GM12878 (cell line): ENCODE results near the gene LPIN3. TPM values are rescaled to one million over a fixed set of nuclear protein-coding genes. Genes with fewer than 3 reads are reported as not detected.

Experiments
- ATAC-seq: fragments of 200-7000 bp; cut with Tn5 transposase; 3 replicates; pipeline ENCODE4 v1.9.1; 2020; ENCODE audit warnings: mild to moderate bottlenecking, moderate library complexity
- BruUV-seq: library from RNA; stranded (reverse); fragments of 400-500 nt; replicated peaks from 2 replicates; lab custom pipeline; 2021; lab: Mats Ljungman, UMichigan
- CTCF ChIA-PET: fragments of 300-600 bp; sonication (Branson Sonifier 250); formaldehyde crosslinking; extraction: SDS; loops from one replicate; lab custom pipeline; 2021; ENCODE audit warnings: inconsistent platforms; lab: Yijun Ruan, JAX
- POLR2A ChIA-PET: fragments of 350-600 bp; formaldehyde crosslinking; extraction: SDS; loops from one replicate; lab custom pipeline; 2021; ENCODE audit warnings: inconsistent platforms; lab: Charles Lee
- RAD21 ChIA-PET: fragments of 300-600 bp; sonication (Branson Sonifier 250); formaldehyde crosslinking; loops from one replicate; lab custom pipeline; 2023; ENCODE audit warnings: antibody characterized with exemption; ENCODE audit not compliant: unreplicated experiment; lab: Charles Lee
- SMC1A ChIA-PET: fragments of 300-600 bp; sonication (Branson Sonifier 250); formaldehyde crosslinking; loops from one replicate; lab custom pipeline; 2023; ENCODE audit not compliant: unreplicated experiment, uncharacterized antibody; lab: Charles Lee
- DNase-seq: peaks from one replicate; pipeline ENCODE4 v3.0.0-alpha.2; 2011; ENCODE audit warnings: low read depth, low spot score
- FAIRE-seq: peaks from 3 replicates; lab custom pipeline; 2011; peaks lifted over from hg19 to GRCh38; lab: Jason Lieb, UNC
- H2AFZ ChIP-seq: 2 replicates; pipeline ENCODE4 v1.6.0; 2011; ENCODE audit warnings: low read depth, low read length, control low read depth; ENCODE audit not compliant: control insufficient read depth
- H3K27ac ChIP-seq: 2 replicates; pipeline ENCODE4 v1.5.1; 2011; ENCODE audit warnings: control low read depth; ENCODE audit not compliant: control insufficient read depth, insufficient read depth
- H3K27me3 ChIP-seq, 2 experiments: replicated peaks in 1 of 2; 2 replicates each; pipeline versions ENCODE4 v1.6.0 to v1.6.1; 2011; ENCODE audit warnings: low read length in 1 of 2; ENCODE audit not compliant: control insufficient read depth in 2 of 2, insufficient read depth in 2 of 2
- H3K36me3 ChIP-seq, 2 experiments: 2 replicates each; pipeline ENCODE4 v1.5.1; 2011; ENCODE audit warnings: low read length in 1 of 2; ENCODE audit not compliant: control insufficient read depth in 2 of 2, insufficient read depth in 2 of 2
- H3K4me1 ChIP-seq: 2 replicates; pipeline ENCODE4 v1.6.1; 2011; ENCODE audit warnings: mild to moderate bottlenecking, low read length, moderate library complexity, mixed read lengths; ENCODE audit not compliant: control insufficient read depth, insufficient read depth
- H3K4me2 ChIP-seq: 2 replicates; pipeline ENCODE4 v1.6.0; 2011; ENCODE audit warnings: control low read depth; ENCODE audit not compliant: control insufficient read depth, insufficient read depth
- H3K4me3 ChIP-seq: fragments of 200-600 bp; sonication (generic); 2 replicates; pipeline ENCODE4 v1.5.1; 2016
- H3K79me2 ChIP-seq: 2 replicates; pipeline ENCODE4 v1.6.0; 2011; ENCODE audit warnings: low read length; ENCODE audit not compliant: control insufficient read depth, insufficient read depth
- H3K9ac ChIP-seq: 2 replicates; pipeline ENCODE4 v1.8.0; 2011; ENCODE audit warnings: low read length, control low read depth, mixed read lengths; ENCODE audit not compliant: control insufficient read depth, insufficient read depth
- H3K9me3 ChIP-seq: replicated peaks from 3 replicates; pipeline ENCODE4 v1.5.1; 2011; ENCODE audit warnings: mild to moderate bottlenecking, low read length; ENCODE audit not compliant: control insufficient read depth, insufficient read depth
- H4K20me1 ChIP-seq: 2 replicates; pipeline ENCODE4 v1.6.0; 2011; ENCODE audit not compliant: control insufficient read depth, insufficient read depth
- GABPA ChIP-seq: IDR thresholded peaks from 2 replicates; pipeline ENCODE4 v1.6.1; 2014; ENCODE audit warnings: antibody characterized with exemption, low read depth, mild to moderate bottlenecking, inconsistent platforms
- MXI1 ChIP-seq: fragments of 150-350 bp; IDR thresholded peaks from 2 replicates; pipeline ENCODE4 v1.6.1; 2011; ENCODE audit warnings: low read depth, mild to moderate bottlenecking, inconsistent platforms, low read length, improper control_type of control experiment
- NR2F1 ChIP-seq: fragments of 450-650 bp; conservative IDR thresholded peaks from 2 replicates; pipeline ENCODE4 v1.6.1; 2017; ENCODE audit warnings: mild to moderate bottlenecking
- SREBF2 ChIP-seq: IDR thresholded peaks from 2 replicates; pipeline ENCODE4 v1.6.1; 2012; ENCODE audit warnings: mild to moderate bottlenecking, low read length
- SUPT20H ChIP-seq: IDR thresholded peaks from 2 replicates; pipeline ENCODE4 v1.6.1; 2011; ENCODE audit warnings: low read depth, mild to moderate bottlenecking, low read length, moderate library complexity, borderline replicate concordance; ENCODE audit not compliant: control insufficient read depth
- ZNF622 ChIP-seq: fragments of 450-650 bp; IDR thresholded peaks from 2 replicates; pipeline ENCODE4 v1.6.1; 2017; ENCODE audit warnings: mild to moderate bottlenecking, inconsistent platforms
- WGBS: methylation state at CpG from one replicate; pipeline ENCODE4 v1.1.6; 2016; ENCODE audit warnings: low lambda C conversion rate; ENCODE audit not compliant: insufficient replicate concordance, insufficient coverage; ENCODE audit errors: missing lambda C conversion rate; 5-methylcytosine and 5-hydroxymethylcytosine counted together
- in situ Hi-C: fragments of 300-500 bp; cut with MboI; formaldehyde crosslinking; loops from 9 replicates; pipeline ENCODE4 v1.14.3; 2018; ENCODE audit warnings: mixed read lengths
- intact Hi-C: fragments of 100-400 bp; cut with micrococcal nuclease; formaldehyde crosslinking; loops from one replicate; pipeline ENCODE4 v1.14.2; 2022; ENCODE audit not compliant: unreplicated experiment
- polyA plus RNA-seq, 11 experiments: library from polyadenylated mRNA; depleted of rRNA in 4 of 11; unstranded in 6 of 11; stranded (reverse) in 5 of 11; fragments of >200 nt; fragmentation: Nextera tagmentation in 4 of 11; fragmentation: Illumina TruSeq in 1 of 11; extraction: Ambion mirVana in 4 of 11; extraction: Trizol in 1 of 11; gene quantifications; 1 replicate in 1 of 11; 2 replicates in 10 of 11; pipeline versions ENCODE4 v1.2.1 to v1.2.3, GENCODE V29; 2011 to 2016; ENCODE audit warnings: inconsistent platforms in 2 of 11, missing spikeins in 2 of 11, low read depth in 1 of 11
- total RNA-seq, 4 experiments: library from RNA; depleted of rRNA in 3 of 4; stranded (reverse); fragments of >200 nt in 3 of 4; fragmentation: Illumina TruSeq in 1 of 4; extraction: Trizol in 1 of 4; gene quantifications; 2 replicates each; pipeline versions ENCODE4 v1.2.1 to v1.2.3, GENCODE V29; 2013 to 2021
- TF ChIP-seq, protein P1 (sequence below): fragments of 450-650 bp; IDR thresholded peaks from 2 replicates; pipeline ENCODE4 v1.6.1; 2017; ENCODE audit warnings: borderline replicate concordance
- TF ChIP-seq, protein P2 (sequence below): fragments of 450-650 bp; conservative IDR thresholded peaks from 2 replicates; pipeline ENCODE4 v1.6.1; 2017; ENCODE audit warnings: mild to moderate bottlenecking, moderate library complexity

LPIN3 gene
- total and polyA plus RNA-seq, 10 of the 15 experiments (the other 5 are each of a cell fraction or from before 2014, with no cell fraction given), result 0.13 to 1.3 (median 0.51) TPM

DNA sequence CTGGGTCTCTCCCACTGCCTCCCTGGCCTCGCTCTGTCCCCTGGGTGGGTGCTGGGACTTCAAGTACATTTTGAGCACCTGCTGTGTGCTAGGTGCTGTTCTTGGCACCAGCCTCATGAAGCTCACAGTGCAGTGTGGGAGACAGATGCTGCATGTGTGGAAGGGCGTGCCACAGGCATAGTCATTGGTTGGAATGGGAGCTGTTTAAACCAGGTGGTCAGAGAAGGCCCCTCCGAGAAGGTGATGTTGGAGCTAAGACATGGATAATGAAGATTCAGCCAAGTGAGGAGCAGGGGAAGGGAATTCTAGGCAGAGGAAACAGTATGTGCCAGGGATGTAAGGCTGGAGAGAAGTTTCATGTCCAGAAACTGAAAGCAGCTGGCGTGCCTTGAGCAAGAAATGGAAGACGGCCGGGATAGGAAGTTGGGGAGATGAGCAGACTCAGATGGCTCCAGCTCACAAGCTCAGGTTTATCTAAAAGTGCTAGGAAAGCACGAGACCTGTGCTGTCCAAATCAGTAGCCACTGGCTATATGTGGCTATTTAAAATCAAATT, 9.9 kb downstream of the LPIN3 start:
- ChIA-PET SMC1A (interaction anchor here (0.6 to 1.5 kb wide), 2 partner anchors 10 to 65 kb away, joined by 3 to 4 read pairs; partner anchors contain the start of gene LPIN3), CTCF (interaction anchor here (1.0 to 1.9 kb wide), 2 partner anchors 11 to 60 kb away, joined by 5 to 6 read pairs; no protein-coding TSS in a partner anchor), POLR2A (no interaction called here)
- Histone ChIP-seq H3K27me3 (no peaks in the 10 kb centered on the region), H3K79me2 (no peaks in the 10 kb centered on the region), H3K9me3 (no peaks in the 10 kb centered on the region), H3K27ac (no peak overlapping the region), H3K4me2 (no peak overlapping the region)
- no TSS peak for BruUV-seq
- DNase-seq (no peak), FAIRE-seq (no peak)
- WGBS, result 27% methylated on average over 7 of the region's 7 CpGs
- TF ChIP-seq SREBF2, result no peak
- TF ChIP-seq, protein P1, sequence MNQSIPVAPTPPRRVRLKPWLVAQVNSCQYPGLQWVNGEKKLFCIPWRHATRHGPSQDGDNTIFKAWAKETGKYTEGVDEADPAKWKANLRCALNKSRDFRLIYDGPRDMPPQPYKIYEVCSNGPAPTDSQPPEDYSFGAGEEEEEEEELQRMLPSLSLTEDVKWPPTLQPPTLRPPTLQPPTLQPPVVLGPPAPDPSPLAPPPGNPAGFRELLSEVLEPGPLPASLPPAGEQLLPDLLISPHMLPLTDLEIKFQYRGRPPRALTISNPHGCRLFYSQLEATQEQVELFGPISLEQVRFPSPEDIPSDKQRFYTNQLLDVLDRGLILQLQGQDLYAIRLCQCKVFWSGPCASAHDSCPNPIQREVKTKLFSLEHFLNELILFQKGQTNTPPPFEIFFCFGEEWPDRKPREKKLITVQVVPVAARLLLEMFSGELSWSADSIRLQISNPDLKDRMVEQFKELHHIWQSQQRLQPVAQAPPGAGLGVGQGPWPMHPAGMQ, result no peak
- TF ChIP-seq, all 136 proteins: peak for 0
- H2AFZ ChIP-seq, result no peak overlapping the region
- RAD21 ChIA-PET, result no interaction called here
- no peak overlapping the region for H3K4me3 ChIP-seq
- no peaks in the 10 kb centered on the region for H4K20me1 ChIP-seq
- intact Hi-C loops, result no loop called here
- no peak for ATAC-seq
- no peaks in the 10 kb centered on the region for H3K4me1 ChIP-seq
- in situ Hi-C loops, result no loop called here
- no peaks in the 10 kb centered on the region for H3K36me3 ChIP-seq
- H3K9ac ChIP-seq, result no peak overlapping the region

DNA sequence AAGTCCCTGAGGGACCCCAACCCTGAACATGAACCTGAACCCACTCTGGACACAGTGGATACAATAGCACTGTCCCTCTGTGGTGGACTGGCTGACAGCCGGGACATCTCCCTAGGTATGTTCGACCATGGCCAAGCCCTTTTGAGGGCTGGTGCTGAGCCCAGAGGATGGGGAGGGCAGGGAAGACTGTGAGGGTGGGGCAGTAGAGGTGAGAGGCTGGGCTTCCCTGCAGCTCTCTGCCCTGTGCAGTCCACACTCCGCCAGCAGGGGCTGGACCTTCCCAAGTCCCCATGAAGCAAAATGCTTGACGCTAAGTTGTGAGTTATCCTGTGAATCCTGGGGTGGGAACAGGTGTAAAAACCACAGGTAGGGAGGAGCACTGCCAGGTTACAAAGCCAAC, 11.5 kb downstream of the LPIN3 start:
- Histone ChIP-seq H3K4me1 (no peaks in the 10 kb centered on the region), H3K9me3 (no peaks in the 10 kb centered on the region), H3K4me2 (no peak overlapping the region), H3K27me3 (no peaks in the 10 kb centered on the region), H3K79me2 (no peaks in the 10 kb centered on the region), H4K20me1 (no peaks in the 10 kb centered on the region), H3K4me3 (no peak overlapping the region), H3K27ac (no peak overlapping the region), H3K9ac (no peak overlapping the region), H3K36me3 (no peaks in the 10 kb centered on the region), H2AFZ (no peak overlapping the region)
- ChIA-PET SMC1A (no interaction called here), CTCF (no interaction called here), RAD21 (no interaction called here), POLR2A (no interaction called here)
- DNase-seq (no peak), FAIRE-seq (no peak), ATAC-seq (peak; percentile 44; the same call in 2 of the 3 replicates)
- in situ Hi-C loops (no loop called here), intact Hi-C loops (no loop called here)
- no TSS peak for BruUV-seq
- 46% methylated on average over 4 of the region's 4 CpGs for WGBS
- TF ChIP-seq, protein P2, sequence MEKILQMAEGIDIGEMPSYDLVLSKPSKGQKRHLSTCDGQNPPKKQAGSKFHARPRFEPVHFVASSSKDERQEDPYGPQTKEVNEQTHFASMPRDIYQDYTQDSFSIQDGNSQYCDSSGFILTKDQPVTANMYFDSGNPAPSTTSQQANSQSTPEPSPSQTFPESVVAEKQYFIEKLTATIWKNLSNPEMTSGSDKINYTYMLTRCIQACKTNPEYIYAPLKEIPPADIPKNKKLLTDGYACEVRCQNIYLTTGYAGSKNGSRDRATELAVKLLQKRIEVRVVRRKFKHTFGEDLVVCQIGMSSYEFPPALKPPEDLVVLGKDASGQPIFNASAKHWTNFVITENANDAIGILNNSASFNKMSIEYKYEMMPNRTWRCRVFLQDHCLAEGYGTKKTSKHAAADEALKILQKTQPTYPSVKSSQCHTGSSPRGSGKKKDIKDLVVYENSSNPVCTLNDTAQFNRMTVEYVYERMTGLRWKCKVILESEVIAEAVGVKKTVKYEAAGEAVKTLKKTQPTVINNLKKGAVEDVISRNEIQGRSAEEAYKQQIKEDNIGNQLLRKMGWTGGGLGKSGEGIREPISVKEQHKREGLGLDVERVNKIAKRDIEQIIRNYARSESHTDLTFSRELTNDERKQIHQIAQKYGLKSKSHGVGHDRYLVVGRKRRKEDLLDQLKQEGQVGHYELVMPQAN, result no peak
- TF ChIP-seq, protein P1, result no peak
- TF ChIP-seq MXI1, result no peak
- no peak for TF ChIP-seq ZNF622
- TF ChIP-seq NR2F1, result no peak
- TF ChIP-seq GABPA, result no peak
- no peak for TF ChIP-seq SUPT20H
